DMS53 (cell line): ENCODE results near the gene MCF2L.

Experiments used
- DNase-seq: peaks from one replicate; lab custom pipeline; 2025; lab: John Stamatoyannopoulos, UW

Gene MCF2L

DNA sequence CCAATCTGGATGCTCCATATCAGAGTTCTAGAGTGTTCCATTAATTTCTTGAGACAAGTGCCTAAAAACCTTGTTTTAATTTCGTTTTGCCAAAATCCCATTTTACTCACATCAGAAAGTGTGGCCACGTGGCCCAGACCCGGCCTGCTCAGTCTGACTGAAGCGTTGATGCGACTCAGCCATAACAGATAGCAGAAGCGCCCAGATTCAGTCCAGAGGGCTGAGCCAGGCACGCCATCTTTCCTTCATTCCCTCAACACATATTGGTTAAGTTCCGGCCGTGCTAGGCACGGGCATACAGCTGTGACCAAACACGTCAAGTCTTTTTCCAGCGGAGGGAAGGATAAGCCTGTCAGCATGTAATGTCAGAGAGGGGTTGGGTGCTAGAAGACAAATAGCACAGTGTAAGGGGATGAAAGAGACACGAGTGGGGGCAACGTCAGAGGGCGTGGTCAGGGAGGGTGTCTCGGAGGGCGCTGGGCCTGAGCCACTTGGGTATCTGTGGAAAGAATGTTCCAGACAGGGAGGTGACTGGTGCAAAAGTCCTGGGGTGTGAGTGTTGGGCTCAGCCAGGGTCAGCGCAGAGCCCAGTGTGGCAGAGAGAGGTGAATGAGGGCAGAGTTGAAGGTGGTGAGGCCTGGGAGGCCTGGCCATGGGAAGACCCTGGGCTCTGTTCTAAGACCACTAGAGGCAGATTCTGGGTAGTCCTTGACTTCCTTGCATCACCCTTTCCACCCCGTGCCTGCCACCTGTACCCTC is 156.7 kb downstream of the MCF2L start:
- no peak for DNase-seq

DNA sequence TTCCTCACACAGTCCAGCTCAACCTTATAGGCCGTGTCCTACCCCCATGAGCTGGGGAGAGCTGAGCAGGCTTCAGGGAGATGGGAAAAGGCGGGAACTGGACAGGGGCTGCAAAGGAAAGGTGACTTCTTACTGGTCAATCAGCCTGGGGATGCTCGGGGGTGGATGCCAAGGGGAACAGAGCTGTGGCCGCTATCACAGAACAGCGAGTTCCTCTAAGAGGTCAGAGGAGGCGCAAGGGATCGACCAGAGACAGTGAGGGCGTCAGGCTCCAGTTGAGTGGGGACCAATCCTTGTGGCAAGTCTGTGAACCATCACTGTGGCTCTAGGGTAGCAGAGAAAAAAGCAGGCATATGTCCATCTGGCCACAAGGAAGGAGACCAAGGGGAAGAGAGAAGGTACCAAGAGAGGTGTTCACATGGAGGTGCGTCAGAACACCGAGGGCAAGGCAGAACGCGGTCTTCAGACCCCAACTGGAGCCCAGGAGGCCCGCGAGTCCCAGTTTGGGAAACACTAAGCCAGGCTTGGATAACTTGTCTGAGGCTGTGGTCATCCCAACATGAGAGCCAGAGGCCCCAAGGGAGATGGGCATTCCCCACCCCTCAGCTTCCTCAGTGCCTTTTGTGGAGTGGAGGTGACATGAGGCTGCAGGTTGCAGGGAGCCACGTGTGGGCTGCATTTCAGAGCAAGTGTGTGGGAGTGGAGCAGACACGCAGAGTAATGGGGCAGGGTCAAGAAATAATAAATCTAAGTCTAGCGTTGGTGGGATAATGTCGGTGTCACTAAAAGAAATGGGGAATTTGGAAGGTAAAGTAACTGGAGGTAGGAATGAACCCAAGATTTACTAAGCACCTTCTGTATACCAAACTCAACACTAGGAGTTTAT is 157.5 kb downstream of the MCF2L start:
- no peak for DNase-seq

DNA sequence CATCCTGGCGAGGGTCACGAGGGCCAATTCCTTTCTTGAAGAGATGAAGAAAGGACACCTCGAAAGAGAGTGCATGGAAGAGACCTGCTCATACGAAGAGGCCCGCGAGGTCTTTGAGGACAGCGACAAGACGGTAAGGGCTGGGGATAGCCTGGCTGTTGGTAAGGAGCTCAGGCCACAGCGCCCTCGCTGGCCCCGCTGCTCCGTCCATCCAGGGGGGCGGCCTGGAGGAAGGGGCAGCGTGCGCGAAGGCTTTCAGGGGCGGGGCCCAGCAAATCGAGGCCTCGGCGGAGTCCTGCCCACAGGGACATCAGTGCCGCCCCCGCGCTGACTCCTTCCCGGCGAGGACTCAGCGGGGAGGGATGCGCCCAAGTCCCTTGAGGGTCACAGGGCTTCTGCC is 160.5 kb downstream of the MCF2L start:
- DNase-seq: no peak

DNA sequence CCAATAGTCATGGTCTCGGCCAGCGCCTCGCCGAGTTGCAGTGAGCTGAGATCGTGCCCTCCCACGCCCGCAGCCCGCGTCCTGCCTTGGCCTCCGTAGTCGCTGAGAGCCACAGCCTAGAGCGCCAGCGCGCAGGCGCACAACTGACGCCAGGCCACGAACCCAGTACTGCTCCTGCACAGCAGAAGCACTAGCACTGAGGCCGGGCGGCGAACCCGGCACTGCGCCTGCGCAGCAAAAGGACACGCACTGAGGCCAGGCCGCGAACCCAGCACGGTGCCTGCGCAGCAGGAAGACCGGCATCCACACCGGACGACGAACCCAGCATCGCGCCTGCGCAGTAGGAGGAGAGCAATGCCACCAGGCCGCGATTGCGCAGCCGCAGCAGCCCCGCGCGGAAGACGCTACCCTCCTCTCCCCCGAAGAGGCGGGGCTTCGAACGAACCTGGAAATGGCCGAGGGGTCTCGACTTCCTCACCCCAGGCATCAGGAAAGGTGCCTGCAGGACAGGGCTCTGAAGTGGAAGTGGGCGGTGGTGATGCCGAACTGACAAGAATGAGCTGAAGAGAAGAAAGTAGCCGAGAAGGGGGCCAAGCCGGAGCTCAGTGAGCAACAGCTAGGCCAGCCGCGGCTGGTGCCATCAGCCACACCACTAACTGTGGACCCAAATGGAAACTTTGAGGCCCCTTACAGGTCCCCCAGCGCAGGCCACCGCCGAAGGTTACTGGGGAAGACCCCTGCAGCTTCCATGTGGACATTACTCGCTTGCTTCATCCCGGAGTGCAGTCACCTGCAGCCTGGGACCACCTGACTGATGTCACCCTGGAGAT is 161.1 kb downstream of the MCF2L start:
- no peak for DNase-seq

DNA sequence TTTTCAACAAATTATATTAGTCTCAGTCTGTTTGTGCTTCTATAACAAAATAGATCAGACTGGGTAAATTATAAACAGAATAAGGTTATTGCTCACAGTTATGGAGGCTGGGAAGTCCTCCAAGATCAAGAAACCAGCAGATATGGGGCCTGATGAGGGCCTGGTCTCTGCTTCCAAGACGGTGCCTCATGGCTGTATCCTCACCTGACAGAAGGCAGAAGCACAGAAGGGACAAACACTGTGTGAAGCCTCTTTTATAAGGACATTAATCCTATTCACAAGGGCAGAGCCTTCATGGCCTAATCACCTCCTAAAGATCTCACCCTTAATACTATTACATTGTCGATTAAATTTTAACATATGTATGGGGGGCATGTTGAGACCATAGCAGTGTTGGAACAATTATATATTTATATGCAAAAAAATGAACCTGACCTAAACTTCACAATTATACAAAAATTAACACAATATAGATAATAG is 166.3 kb downstream of the MCF2L start:
- no peak for DNase-seq

DNA sequence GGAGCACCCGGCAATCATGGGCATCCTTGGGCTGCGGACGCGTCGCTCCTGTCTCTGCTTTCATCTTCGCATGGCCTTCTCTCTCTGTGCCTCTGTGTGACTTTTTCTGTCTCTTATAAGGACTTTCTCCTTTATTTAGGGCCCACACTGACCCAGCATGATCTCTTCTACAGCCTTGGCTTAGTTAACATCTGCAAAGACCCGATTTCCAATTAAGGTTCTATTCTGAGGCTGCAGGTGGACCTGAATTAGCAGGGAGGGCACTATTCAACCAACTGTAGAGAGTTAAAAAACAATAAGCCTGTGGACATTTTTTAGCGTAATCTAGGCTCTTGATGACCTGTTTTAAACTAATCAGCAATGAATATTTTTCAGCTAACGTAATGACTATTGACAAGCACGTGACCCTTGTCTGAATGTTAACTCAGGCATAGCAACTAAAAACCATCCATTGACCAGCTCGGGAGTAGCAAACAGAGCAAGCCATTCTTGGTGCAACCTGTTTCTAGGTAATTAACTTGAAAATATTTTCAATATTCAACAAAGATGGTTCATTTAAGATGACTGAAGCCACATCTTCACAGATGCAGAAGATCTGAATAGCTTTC is 168.8 kb downstream of the MCF2L start:
- no peak for DNase-seq

DNA sequence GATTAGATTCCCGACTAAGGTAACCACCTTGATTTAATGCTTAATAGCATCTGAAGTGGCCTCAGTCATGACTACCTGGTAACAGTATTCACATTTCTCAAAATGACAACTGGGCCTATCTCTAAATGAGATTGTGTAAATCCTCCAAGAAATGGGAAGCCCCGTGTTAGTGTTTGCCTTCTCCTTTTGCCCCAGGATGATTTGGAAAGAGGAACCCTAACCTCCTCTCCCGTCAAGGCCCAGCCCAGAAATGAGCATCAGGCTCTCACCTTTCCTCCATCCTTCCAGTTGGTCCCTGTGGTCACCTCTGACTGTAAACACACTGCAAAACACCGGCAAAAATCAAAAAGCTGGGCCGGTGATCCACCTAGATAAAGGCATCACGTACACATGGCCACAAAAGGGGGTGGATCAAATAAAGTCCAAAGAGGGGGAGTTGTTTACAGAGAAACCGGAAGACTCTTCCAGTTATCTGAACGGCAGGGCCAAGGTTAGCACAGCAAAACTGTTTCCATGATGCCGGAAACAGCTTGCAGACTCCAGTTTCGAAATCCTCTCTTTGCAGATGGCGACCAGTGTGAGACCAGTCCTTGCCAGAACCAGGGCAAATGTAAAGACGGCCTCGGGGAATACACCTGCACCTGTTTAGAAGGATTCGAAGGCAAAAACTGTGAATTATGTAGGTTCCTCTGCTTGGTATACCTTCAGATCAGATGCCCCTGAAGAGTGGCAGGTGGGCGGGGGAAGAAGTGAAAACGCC is 170.0 kb downstream of the MCF2L start:
- DNase-seq: no peak

DNA sequence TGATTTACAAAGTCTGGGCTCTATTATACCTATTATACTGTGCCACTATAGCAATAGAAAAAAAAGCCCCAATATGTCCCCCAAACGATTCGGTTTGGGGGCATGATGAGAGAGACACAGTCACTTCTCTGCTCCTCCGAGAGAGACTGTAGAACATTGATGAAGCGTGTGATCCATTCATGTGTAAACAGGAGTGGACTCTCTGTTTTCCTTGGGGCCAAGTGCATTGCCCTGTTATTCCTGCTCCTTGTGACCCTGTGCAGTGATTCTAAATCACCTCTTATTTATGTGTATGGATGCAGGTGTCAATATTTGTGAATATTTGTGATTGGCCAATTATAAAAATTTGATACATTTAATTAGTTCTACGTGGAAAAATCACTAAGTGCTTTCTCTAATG is 170.6 kb downstream of the MCF2L start:
- DNase-seq: no peak

DNA sequence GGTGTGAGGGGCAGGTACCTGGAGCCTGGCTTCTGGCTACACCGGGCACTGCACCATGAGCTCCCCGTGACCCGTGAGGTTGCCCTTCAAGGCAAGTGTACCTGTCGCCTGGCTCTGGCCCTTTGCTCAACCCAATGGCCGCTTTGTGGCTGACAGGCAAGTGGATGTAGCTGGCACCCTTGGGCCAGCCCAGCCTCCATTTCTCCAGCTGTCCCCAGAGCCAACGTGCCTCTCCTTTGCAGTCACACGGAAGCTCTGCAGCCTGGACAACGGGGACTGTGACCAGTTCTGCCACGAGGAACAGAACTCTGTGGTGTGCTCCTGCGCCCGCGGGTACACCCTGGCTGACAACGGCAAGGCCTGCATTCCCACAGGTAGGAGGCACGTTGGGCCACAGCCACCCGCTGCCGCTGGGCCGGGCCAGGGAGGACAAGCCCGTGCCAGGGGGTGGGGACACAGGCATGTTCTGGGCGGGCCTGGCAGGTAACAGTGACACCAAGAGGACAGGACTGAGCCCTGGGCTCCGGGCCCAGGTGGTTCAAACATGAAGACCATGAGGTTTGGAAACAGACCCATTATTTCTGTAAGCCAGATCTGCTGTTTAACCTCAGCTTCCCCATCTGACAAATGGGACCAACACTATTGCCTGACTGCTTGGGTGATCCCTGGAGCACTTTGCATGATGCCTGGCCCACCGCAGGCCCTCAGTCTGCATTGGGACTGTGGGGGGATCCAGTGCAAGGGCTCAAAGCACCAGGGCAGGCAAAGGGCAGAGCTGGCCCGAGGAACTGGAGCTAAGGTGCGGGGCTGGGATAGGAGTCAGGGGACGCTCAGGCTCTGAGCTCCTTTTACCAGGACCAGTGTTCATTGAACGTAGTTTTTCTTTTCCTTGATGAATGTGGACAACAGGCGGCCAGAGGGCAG is 171.9 kb downstream of the MCF2L start:
- DNase-seq: no peak

DNA sequence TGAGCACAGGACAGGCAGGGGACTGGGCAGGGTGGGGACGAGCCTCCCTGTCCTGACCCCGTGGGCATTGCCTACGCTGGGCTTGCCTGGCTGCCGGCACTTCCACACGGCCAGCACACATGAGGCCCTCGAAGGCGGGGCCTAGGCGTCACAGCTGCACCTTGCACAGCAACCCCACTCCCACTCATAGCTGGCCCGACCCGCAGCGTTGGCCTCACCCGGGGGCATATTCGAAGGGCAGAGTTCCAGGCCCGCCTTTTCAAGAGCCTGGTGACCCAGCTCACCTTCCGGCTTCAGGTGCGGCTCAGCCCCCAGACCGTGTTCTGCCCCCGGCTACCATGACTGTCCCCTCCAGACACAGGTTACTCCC is 172.6 kb downstream of the MCF2L start:
- no peak for DNase-seq

DNA sequence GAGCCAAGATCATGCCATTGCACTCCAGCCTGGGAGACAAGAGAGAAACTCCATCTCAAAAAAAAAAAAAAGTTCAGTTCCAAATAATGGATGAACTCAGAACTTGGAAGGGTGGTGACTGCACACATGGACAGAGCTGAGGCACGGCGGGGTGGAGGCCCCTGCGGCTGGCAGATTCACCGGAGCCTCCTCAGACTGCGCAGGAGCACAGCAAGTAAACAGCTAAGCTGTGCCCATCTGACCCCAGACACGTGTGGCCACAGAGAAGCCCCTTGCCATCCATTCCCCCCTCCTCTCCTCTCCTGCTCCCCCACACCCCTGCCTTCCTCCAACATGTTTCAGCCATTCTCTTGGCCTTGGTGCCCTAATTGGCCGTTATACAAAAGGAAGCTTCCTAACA is 173.9 kb downstream of the MCF2L start:
- DNase-seq: no peak

DNA sequence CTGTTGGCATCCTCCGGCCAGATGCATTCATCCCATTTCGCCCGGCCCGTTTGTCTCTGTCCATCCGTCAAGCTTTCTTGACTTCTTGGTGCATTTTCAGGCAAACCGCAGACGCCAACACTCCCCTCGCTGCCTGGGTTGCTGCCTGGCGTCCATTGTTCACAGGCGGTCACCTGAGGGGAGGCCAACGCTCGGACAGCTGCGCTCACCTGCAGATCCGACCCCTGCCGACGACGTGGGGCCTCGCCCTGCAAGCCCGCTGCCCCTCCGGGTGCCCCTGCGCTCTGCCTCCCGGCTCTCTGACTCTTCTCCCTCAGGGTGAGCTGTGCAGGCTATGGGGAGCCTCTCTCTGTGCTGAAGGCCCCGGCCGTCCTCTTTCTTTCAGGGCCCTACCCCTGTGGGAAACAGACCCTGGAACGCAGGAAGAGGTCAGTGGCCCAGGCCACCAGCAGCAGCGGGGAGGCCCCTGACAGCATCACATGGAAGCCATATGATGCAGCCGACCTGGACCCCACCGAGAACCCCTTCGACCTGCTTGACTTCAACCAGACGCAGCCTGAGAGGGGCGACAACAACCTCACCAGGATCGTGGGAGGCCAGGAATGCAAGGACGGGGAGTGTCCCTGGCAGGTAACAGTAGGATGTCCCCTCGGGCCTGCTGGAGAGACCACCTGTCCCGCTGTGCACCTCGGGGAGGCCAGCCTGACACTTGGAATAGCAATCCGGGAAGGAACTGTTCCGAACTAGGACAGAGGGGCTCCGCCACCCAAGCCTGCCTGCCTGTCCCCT is 174.6 kb downstream of the MCF2L start:
- no peak for DNase-seq

DNA sequence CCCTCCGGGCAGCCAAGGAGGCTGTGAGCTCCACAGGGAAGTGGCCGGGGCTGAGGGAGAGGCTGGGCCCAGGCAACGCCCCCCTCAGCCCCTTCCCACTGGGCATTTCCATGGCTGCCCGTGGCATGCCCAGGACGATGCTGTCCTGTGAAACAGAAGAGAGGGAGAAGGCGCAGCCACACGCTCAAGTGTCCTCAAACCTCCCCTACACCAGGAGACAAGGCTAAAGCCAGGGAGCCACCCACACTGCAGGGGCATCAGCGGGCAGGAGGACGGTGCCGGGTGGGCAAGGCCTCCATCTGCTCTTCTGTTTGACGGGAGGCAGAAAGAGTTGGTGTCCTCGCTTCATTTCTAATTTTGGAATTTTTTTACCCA is 175.2 kb downstream of the MCF2L start:
- no peak for DNase-seq

DNA sequence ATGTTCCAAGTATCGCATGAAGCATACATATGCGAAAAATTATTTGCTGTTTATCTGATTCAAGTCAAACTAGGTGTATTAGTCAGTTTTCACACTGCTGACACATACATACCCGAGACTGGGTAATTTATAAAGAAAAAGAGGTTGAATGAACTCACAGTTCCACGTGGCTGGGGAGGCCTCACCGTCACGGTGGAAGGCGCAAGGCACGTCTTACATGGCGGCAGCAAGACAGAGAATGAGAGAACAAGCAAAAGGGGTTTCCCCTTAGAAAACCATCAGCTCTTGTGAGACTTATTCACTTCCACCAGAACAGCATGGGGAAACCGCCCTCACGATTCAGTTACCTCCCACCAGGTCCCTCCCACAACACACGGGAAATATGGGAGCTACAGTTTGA is 176.5 kb downstream of the MCF2L start:
- no peak for DNase-seq

DNA sequence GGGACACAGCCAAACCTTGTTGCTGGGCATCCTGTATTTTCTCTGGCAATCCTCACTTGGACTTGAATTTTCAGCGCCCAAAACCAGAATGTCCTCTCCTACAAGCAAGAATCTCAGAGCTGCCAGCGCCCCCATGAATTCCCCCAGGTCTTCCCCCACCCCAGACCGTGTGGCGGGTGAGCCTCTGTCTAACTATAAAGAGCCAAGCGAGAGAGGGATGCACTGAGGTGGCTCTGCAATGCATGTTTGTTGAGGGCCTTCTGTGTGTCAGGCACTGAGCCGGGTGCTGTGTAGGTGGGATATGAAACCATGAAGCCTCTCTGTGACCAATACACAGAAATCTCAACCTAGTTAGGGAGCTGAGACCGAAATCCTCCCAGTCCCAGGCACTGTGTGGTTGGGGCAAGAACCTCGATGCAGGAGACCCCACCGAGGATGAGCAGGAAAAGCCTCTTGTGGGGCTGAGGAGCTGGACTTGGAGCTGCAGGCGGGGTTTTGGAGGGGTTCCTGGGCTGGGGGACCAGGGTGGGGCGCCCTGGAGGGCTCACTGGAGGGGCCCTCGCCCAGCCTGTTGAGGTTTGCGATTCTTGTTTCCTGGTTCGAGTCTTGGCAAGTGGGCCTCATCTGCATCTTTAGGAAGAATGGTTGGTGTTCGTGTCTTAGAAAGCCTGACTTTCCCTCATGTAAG is 177.0 kb downstream of the MCF2L start:
- no peak for DNase-seq

DNA sequence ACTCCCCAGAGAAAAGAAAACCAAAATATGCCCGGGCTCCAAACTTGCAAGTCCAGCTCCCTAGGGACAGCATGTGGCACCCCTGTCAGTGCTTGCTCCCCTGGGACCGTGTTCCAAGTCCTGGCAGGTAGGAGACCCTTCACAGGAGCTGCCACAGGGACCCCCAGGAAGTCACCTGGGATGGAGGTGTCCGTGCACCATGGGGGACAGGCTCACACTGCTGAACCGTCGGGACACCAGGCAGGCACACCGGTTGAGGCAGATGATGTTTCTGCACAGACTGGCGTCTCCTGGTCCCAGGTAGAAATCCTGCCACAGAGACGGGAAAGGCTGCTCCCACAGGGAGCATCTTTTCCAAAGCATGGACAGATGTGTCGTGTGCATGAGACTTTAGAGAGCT is 177.7 kb downstream of the MCF2L start:
- DNase-seq: no peak

DNA sequence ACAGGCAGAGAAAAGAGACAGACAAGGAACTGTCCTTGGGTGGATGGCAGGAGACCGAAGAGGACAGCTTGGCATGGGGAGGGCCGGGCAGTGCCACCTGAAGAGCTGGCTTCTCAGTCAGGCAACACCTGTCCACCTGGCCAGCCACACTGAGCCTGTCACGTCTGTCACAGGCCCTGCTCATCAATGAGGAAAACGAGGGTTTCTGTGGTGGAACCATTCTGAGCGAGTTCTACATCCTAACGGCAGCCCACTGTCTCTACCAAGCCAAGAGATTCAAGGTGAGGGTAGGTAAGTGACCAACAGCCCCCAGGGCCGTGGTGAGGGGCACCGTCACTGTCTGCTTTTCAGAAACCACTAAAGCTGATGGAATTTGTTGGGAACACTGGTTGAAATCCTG is 178.2 kb downstream of the MCF2L start:
- no peak for DNase-seq

DNA sequence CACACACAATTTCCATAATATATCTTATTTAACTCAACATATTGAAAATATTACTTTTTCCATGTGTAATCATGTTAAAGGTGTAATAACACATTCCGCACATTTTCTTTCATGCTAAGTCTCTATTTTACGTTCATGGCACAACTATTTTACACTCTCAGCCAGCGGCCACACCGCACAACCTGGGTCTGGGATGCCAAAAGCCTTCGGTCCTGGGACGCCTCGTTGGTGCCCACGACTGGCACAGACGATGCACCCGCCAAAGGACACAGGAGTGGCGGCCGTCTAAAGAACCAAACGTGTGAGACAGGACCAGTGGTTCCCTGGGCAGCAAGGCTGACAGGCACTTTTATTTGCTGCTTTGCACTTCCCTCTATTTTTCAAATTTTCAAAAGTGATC is 179.4 kb downstream of the MCF2L start:
- DNase-seq: no peak
